ENCODE measurements around the gene GABRP. TPM values are rescaled to one million over a fixed set of nuclear protein-coding genes. Genes with fewer than 3 reads are reported as not detected.

GABRP gene
- total RNA-seq, 2 experiments from 2014 or later, result not detected

DNA sequence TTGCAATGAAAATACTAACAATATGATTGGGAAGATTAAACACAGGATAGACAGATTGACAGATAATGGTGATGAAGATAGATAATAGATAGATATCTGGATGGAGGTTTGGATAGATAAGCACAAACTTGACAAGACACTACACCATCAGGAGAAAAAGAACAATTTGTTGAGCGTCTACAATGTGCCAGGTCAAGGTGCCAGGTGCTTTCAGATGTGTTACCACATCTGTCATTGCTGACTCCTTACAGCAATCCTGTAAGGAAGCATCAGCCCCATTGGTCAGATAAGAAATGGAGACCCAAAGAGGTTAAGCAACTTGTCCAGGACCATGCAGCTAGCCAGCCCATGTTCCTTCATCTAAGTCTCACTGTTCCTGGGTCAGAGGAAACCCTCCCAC, 1.6 kb upstream of the GABRP start:
- Histone ChIP-seq H3K4me2 (ENCODE audit: low read length) (no peak overlapping the region), H3K4me3 (ENCODE audit: low read depth, low read length, poor library complexity, severe bottlenecking) (no peak overlapping the region), H3K9me2 (ENCODE audit: insufficient read depth, low read length) (no peaks in the 10 kb centered on the region), H3K36me3 (ENCODE audit: insufficient read depth, low read length) (no peaks in the 10 kb centered on the region), H3K79me2 (ENCODE audit: insufficient read depth, low read depth, low read length) (no peaks in the 10 kb centered on the region), H3K27ac (ENCODE audit: low read depth, low read length, poor library complexity, severe bottlenecking) (no peak overlapping the region), H2AFZ (ENCODE audit: low read length) (no peak overlapping the region), H3K4me1 (ENCODE audit: insufficient read depth, low read length, poor library complexity, severe bottlenecking) (no peaks in the 10 kb centered on the region), H4K20me1 (ENCODE audit: insufficient read depth, low read length) (no peaks in the 10 kb centered on the region), H3K9me3 (ENCODE audit: low read length) (no peaks in the 10 kb centered on the region)
- TF ChIP-seq EZH2phosphoT487 (IDR thresholded peaks at IDR 0.05; ENCODE audit: borderline replicate concordance, low read depth, low read length), result no peak
- CTCF ChIA-PET (ENCODE audit: unreplicated experiment), result interaction anchor here (0.6 kb wide), 1 partner anchor 20 kb away, joined by 5 read pairs; no protein-coding TSS in a partner anchor
- POLR2A ChIA-PET, result no interaction called here
- BruUV-seq (replicated peaks), result no TSS peak
- intact Hi-C loops (cut with micrococcal nuclease; ENCODE audit: unreplicated experiment), result no loop called here
- no peak for DNase-seq (ENCODE audit: low spot score)

DNA sequence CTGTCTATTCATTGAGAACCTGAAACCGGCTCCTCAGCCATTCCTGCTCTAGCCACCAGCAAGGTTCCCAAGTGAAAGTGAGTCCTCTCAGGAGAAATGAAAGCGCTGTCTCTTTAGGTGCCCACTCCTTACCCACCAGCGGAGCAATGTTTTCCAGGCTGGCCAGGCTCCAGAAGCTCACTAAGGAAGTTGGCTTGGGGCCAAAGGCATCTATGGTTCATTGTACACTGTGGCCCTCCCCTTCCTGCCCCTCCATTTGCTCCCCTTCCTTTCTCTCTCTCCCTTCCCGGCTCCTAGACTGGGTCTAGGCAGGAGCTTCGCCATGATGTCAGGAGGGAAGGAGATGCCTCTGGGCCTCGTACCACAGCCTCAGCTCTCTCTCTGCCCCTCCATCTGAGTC, 1.1 kb upstream of the GABRP start:
- Histone ChIP-seq H3K36me3 (ENCODE audit: insufficient read depth, low read length) (no peaks in the 10 kb centered on the region), H3K9me2 (ENCODE audit: insufficient read depth, low read length) (no peaks in the 10 kb centered on the region), H3K27ac (ENCODE audit: low read depth, low read length, poor library complexity, severe bottlenecking) (no peak overlapping the region), H3K4me3 (ENCODE audit: low read depth, low read length, poor library complexity, severe bottlenecking) (no peak overlapping the region), H3K4me1 (ENCODE audit: insufficient read depth, low read length, poor library complexity, severe bottlenecking) (no peaks in the 10 kb centered on the region), H3K79me2 (ENCODE audit: insufficient read depth, low read depth, low read length) (no peaks in the 10 kb centered on the region), H4K20me1 (ENCODE audit: insufficient read depth, low read length) (no peaks in the 10 kb centered on the region), H2AFZ (ENCODE audit: low read length) (no peak overlapping the region), H3K9me3 (ENCODE audit: low read length) (no peaks in the 10 kb centered on the region), H3K4me2 (ENCODE audit: low read length) (no peak overlapping the region)
- intact Hi-C loops (cut with micrococcal nuclease; ENCODE audit: unreplicated experiment), result no loop called here
- POLR2A ChIA-PET, result no interaction called here
- BruUV-seq (replicated peaks), result no TSS peak
- DNase-seq (ENCODE audit: low spot score), result no peak
- TF ChIP-seq EZH2phosphoT487 (IDR thresholded peaks at IDR 0.05; ENCODE audit: borderline replicate concordance, low read depth, low read length), result no peak
- TF ChIP-seq, protein P1, sequence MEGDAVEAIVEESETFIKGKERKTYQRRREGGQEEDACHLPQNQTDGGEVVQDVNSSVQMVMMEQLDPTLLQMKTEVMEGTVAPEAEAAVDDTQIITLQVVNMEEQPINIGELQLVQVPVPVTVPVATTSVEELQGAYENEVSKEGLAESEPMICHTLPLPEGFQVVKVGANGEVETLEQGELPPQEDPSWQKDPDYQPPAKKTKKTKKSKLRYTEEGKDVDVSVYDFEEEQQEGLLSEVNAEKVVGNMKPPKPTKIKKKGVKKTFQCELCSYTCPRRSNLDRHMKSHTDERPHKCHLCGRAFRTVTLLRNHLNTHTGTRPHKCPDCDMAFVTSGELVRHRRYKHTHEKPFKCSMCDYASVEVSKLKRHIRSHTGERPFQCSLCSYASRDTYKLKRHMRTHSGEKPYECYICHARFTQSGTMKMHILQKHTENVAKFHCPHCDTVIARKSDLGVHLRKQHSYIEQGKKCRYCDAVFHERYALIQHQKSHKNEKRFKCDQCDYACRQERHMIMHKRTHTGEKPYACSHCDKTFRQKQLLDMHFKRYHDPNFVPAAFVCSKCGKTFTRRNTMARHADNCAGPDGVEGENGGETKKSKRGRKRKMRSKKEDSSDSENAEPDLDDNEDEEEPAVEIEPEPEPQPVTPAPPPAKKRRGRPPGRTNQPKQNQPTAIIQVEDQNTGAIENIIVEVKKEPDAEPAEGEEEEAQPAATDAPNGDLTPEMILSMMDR (conservative IDR thresholded peaks at IDR 0.05; ENCODE audit: low read length), result no peak
- CTCF ChIA-PET (ENCODE audit: unreplicated experiment), result interaction anchor here (0.6 kb wide), 1 partner anchor 20 kb away, joined by 5 read pairs; no protein-coding TSS in a partner anchor

DNA sequence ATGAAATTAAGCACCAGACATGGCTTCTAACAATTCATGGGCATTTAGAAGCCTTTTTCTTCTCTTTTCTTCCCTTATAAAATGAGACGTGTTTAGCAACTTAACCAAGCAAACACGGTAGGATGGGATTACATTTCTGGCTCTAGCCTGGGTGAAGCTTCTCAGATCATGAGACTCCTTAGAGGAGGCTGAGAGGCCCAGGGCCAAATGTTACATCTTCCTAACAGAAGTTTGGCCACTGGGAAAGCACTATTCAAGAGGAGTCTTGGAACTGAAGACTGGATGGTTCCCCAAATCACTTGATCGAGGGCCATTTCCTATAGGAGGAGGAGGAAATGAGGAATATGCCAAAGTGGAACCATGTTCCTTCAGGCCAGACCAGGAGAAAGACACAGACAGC, 1.9 kb downstream of the GABRP start:
- no peaks in the 10 kb centered on the region for H3K9me2 ChIP-seq (ENCODE audit: insufficient read depth, low read length)
- no peaks in the 10 kb centered on the region for H3K79me2 ChIP-seq (ENCODE audit: insufficient read depth, low read depth, low read length)
- no peak overlapping the region for H3K4me2 ChIP-seq (ENCODE audit: low read length)
- TF ChIP-seq EZH2phosphoT487 (IDR thresholded peaks at IDR 0.05; ENCODE audit: borderline replicate concordance, low read depth, low read length), result no peak
- TF ChIP-seq, protein P1 (conservative IDR thresholded peaks at IDR 0.05; ENCODE audit: low read length), result no peak
- no peak overlapping the region for H2AFZ ChIP-seq (ENCODE audit: low read length)
- intact Hi-C loops (cut with micrococcal nuclease; ENCODE audit: unreplicated experiment), result no loop called here
- H3K27ac ChIP-seq (ENCODE audit: low read depth, low read length, poor library complexity, severe bottlenecking), result no peak overlapping the region
- no peaks in the 10 kb centered on the region for H3K9me3 ChIP-seq (ENCODE audit: low read length)
- no TSS peak for BruUV-seq (replicated peaks)
- no peaks in the 10 kb centered on the region for H3K4me1 ChIP-seq (ENCODE audit: insufficient read depth, low read length, poor library complexity, severe bottlenecking)
- H3K4me3 ChIP-seq (ENCODE audit: low read depth, low read length, poor library complexity, severe bottlenecking), result no peak overlapping the region
- no peak for DNase-seq (ENCODE audit: low spot score)
- H3K36me3 ChIP-seq (ENCODE audit: insufficient read depth, low read length), result no peaks in the 10 kb centered on the region
- CTCF ChIA-PET (ENCODE audit: unreplicated experiment), result no interaction called here
- POLR2A ChIA-PET, result no interaction called here
- no peaks in the 10 kb centered on the region for H4K20me1 ChIP-seq (ENCODE audit: insufficient read depth, low read length)
